H1 (cell line): ENCODE results near the gene ABCC6. TPM values are rescaled to one million over a fixed set of nuclear protein-coding genes. Genes with fewer than 3 reads are reported as not detected.

Experiments used
- CTCF ChIA-PET: fragments of 300-600 bp; sonication (Branson Sonifier 250); formaldehyde crosslinking; loops from one replicate; lab custom pipeline; 2021; ENCODE audit not compliant: partially characterized antibody; lab: Charles Lee
- POLR2A ChIA-PET: fragments of 300-600 bp; sonication (Branson Sonifier 250); formaldehyde crosslinking; loops from one replicate; lab custom pipeline; 2021; ENCODE audit warnings: inconsistent platforms; ENCODE audit not compliant: partially characterized antibody; lab: Charles Lee
- DNase-seq, 2 experiments: peaks; one replicate each; pipeline versions ENCODE4 v3.0.0 to v3.0.0-alpha.2; 2010 to 2022; ENCODE audit warnings: low spot score in 2 of 2, low read depth in 1 of 2, mixed read lengths in 1 of 2
- FAIRE-seq: peaks from 2 replicates; lab custom pipeline; 2011; peaks lifted over from hg19 to GRCh38; lab: Jason Lieb, UNC
- H2AFZ ChIP-seq: 2 replicates; pipeline ENCODE4 v1.8.1; 2012; ENCODE audit warnings: low read length, inconsistent platforms
- H2AK5ac ChIP-seq: 2 replicates; pipeline ENCODE4 v1.6.1; 2013; ENCODE audit warnings: low read depth, low read length
- H2BK120ac ChIP-seq: replicated peaks from 2 replicates; pipeline ENCODE3; 2013; ENCODE audit warnings: low read depth, low read length, inconsistent platforms
- H2BK12ac ChIP-seq: 2 replicates; pipeline ENCODE4 v1.6.1; 2013; ENCODE audit warnings: low read depth, low read length
- H2BK15ac ChIP-seq: 2 replicates; pipeline ENCODE4 v1.6.1; 2013; ENCODE audit warnings: low read length
- H2BK20ac ChIP-seq: 2 replicates; pipeline ENCODE4 v1.6.1; 2013; ENCODE audit warnings: low read length
- H2BK5ac ChIP-seq: 2 replicates; pipeline ENCODE4 v1.6.1; 2013; ENCODE audit warnings: low read depth, low read length
- H3K14ac ChIP-seq: 2 replicates; pipeline ENCODE4 v1.6.1; 2013; ENCODE audit warnings: inconsistent platforms; ENCODE audit not compliant: insufficient read length
- H3K18ac ChIP-seq: 2 replicates; pipeline ENCODE4 v1.6.1; 2013; ENCODE audit warnings: low read length; ENCODE audit errors: extremely low read depth
- H3K23ac ChIP-seq: 2 replicates; pipeline ENCODE4 v1.6.1; 2013; ENCODE audit warnings: inconsistent platforms; ENCODE audit not compliant: insufficient read length
- H3K23me2 ChIP-seq: 2 replicates; pipeline ENCODE4 v1.6.1; 2013; ENCODE audit warnings: low read depth, low read length
- H3K27ac ChIP-seq: 2 replicates; pipeline ENCODE4 v1.6.1; 2011; ENCODE audit warnings: low read depth, low read length, inconsistent platforms
- H3K27me3 ChIP-seq, 4 experiments: replicated peaks in 1 of 4; 1 replicate in 1 of 4; 2 replicates in 3 of 4; pipeline versions ENCODE4 v1.6.1 to v1.8.1; 2011 to 2013; ENCODE audit warnings: low read length in 3 of 4, mild to moderate bottlenecking in 3 of 4, inconsistent platforms in 2 of 4, mixed read lengths in 2 of 4, moderate library complexity in 1 of 4; ENCODE audit not compliant: control insufficient read depth in 3 of 4, insufficient read depth in 3 of 4; ENCODE audit errors: extremely low read depth in 1 of 4
- H3K36me3 ChIP-seq, 4 experiments: 2 replicates each; pipeline versions ENCODE4 v1.6.1 to v1.8.1; 2011 to 2013; ENCODE audit warnings: mild to moderate bottlenecking in 4 of 4, low read length in 3 of 4, moderate library complexity in 2 of 4, control low read depth in 1 of 4, inconsistent platforms in 1 of 4; ENCODE audit not compliant: insufficient read depth in 4 of 4, control insufficient read depth in 2 of 4
- H3K4ac ChIP-seq: replicated peaks from 2 replicates; pipeline ENCODE3; 2013; ENCODE audit warnings: low read length, low read depth, mixed read lengths, inconsistent platforms; ENCODE audit not compliant: insufficient read length
- H3K4me1 ChIP-seq, 4 experiments: replicated peaks in 1 of 4; 1 replicate in 1 of 4; 2 replicates in 3 of 4; pipeline versions ENCODE4 v1.6.1 to v1.8.1; 2011 to 2013; ENCODE audit warnings: low read length in 3 of 4, inconsistent platforms in 2 of 4, mixed read lengths in 1 of 4; ENCODE audit not compliant: insufficient read depth in 4 of 4, control insufficient read depth in 3 of 4
- H3K4me2 ChIP-seq, 2 experiments: 2 replicates each; pipeline versions ENCODE4 v1.6.1 to v1.8.1; 2011 to 2013; ENCODE audit warnings: low read depth in 2 of 2, low read length in 2 of 2, control low read depth in 1 of 2, inconsistent platforms in 1 of 2, mild to moderate bottlenecking in 1 of 2; ENCODE audit not compliant: insufficient read depth in 1 of 2
- H3K4me3 ChIP-seq, 4 experiments: fragments of 200-600, 300-600 bp in 1 of 4; sonication (generic), shearing (Covaris generic), sonication (Bioruptor Twin) in 1 of 4; 2 replicates each; pipeline versions ENCODE4 v1.5.1 to v1.8.1; 2011 to 2016; ENCODE audit warnings: low read length in 4 of 4, low read depth in 3 of 4, control low read depth in 2 of 4, inconsistent platforms in 2 of 4, mild to moderate bottlenecking in 2 of 4, mixed read lengths in 1 of 4, moderate library complexity in 1 of 4; ENCODE audit not compliant: insufficient read depth in 2 of 4; ENCODE audit errors: extremely low read depth in 1 of 4
- H3K56ac ChIP-seq: replicated peaks from 2 replicates; pipeline ENCODE3; 2013; ENCODE audit warnings: low read depth, mild to moderate bottlenecking, mixed read lengths, low read length, inconsistent platforms; ENCODE audit not compliant: insufficient read length
- H3K79me1 ChIP-seq: 2 replicates; pipeline ENCODE4 v1.6.1; 2013; ENCODE audit warnings: low read depth, low read length, control low read depth
- H3K79me2 ChIP-seq, 2 experiments: 2 replicates each; pipeline versions ENCODE4 v1.6.1 to v1.8.1; 2012 to 2013; ENCODE audit warnings: low read length in 2 of 2, mild to moderate bottlenecking in 2 of 2, inconsistent platforms in 1 of 2; ENCODE audit not compliant: insufficient read depth in 2 of 2, control insufficient read depth in 1 of 2
- H3K9ac ChIP-seq, 4 experiments: replicated peaks in 1 of 4; 1 replicate in 1 of 4; 2 replicates in 3 of 4; pipeline versions ENCODE4 v1.6.1 to v1.8.1; 2011 to 2013; ENCODE audit warnings: low read depth in 3 of 4, low read length in 3 of 4, control low read depth in 2 of 4, mild to moderate bottlenecking in 2 of 4, moderate library complexity in 2 of 4, inconsistent platforms in 1 of 4; ENCODE audit errors: extremely low read depth in 1 of 4
- H3K9me3 ChIP-seq, 2 experiments: 2 replicates each; pipeline versions ENCODE4 v1.6.1 to v1.8.1; 2012 to 2013; ENCODE audit warnings: mild to moderate bottlenecking in 2 of 2, moderate library complexity in 2 of 2, control low read depth in 1 of 2, inconsistent platforms in 1 of 2, low read depth in 1 of 2, low read length in 1 of 2, mixed read lengths in 1 of 2; ENCODE audit not compliant: insufficient read depth in 2 of 2
- H4K20me1 ChIP-seq, 2 experiments: replicated peaks in 1 of 2; 2 replicates each; pipeline versions ENCODE3 to v1.8.1; 2011 to 2013; ENCODE audit warnings: inconsistent platforms in 2 of 2, low read length in 2 of 2, mild to moderate bottlenecking in 1 of 2; ENCODE audit not compliant: insufficient read depth in 2 of 2, control insufficient read depth in 1 of 2
- H4K5ac ChIP-seq: 2 replicates; pipeline ENCODE4 v1.6.1; 2013; ENCODE audit warnings: low read length, low read depth, mixed read lengths, inconsistent platforms; ENCODE audit not compliant: insufficient read length
- H4K8ac ChIP-seq: 2 replicates; pipeline ENCODE4 v1.8.0; 2013; ENCODE audit warnings: mild to moderate bottlenecking, moderate library complexity, low read length, inconsistent platforms; ENCODE audit not compliant: insufficient read depth; ENCODE audit errors: extremely low read depth
- H4K91ac ChIP-seq: replicated peaks from 2 replicates; pipeline ENCODE3; 2013; ENCODE audit warnings: low read length, mixed read lengths, inconsistent platforms; ENCODE audit not compliant: insufficient read length
- BRCA1 ChIP-seq: IDR thresholded peaks from 2 replicates; pipeline ENCODE4 v1.6.1; 2012; ENCODE audit warnings: low read depth, low read length, improper control_type of control experiment
- EGR1 ChIP-seq: IDR thresholded peaks from 2 replicates; pipeline ENCODE4 v1.6.1; 2011; ENCODE audit warnings: low read depth, low read length, borderline replicate concordance
- GABPA ChIP-seq: IDR thresholded peaks from 2 replicates; pipeline ENCODE4 v1.6.1; 2011; ENCODE audit warnings: mild to moderate bottlenecking, low read length, moderate library complexity, borderline replicate concordance; ENCODE audit not compliant: insufficient read depth
- KDM5A ChIP-seq: fragments of 200-600 bp; IDR thresholded peaks from 2 replicates; pipeline ENCODE4 v1.7.1; 2012; ENCODE audit warnings: mild to moderate bottlenecking, low read length, inconsistent platforms, mixed read lengths
- WGBS, 2 experiments: shearing (Covaris generic) in 1 of 2; methylation state at CpG; one replicate each; pipeline versions ENCODE4 v1.1.6 to v1.1.7; 2013 to 2015; ENCODE audit warnings: low lambda C conversion rate in 2 of 2, mixed read lengths in 2 of 2, inconsistent platforms in 1 of 2, low coverage in 1 of 2, missing lambda C conversion rate in 1 of 2; ENCODE audit not compliant: insufficient replicate concordance in 2 of 2, insufficient coverage in 1 of 2, insufficient read length in 1 of 2; ENCODE audit errors: extremely low coverage in 1 of 2, missing lambda C conversion rate in 1 of 2; 5-methylcytosine and 5-hydroxymethylcytosine counted together
- polyA plus RNA-seq, 7 experiments: library from polyadenylated mRNA; depleted of rRNA in 3 of 7; stranded (reverse) in 5 of 7; unstranded in 2 of 7; fragments of >200 nt in 5 of 7; fragments of 200-250 nt in 2 of 7; gene quantifications; 1 replicate in 5 of 7; 2 replicates in 1 of 7; 4 replicates in 1 of 7; pipeline versions ENCODE4 v1.2.1 to v1.2.3, GENCODE V29; 2011 to 2013; ENCODE audit warnings: missing spikeins in 2 of 7, mixed read lengths in 2 of 7
- total RNA-seq: library from RNA; stranded (reverse); fragmentation: NEBNext Ultra II Directional; extraction: Animal tissue kit (Norgen Biotek cat#: 25700); gene quantifications from 2 replicates; pipeline ENCODE4 v1.2.1, GENCODE V29; 2021
- TF ChIP-seq, protein P1 (sequence below): IDR thresholded peaks from 2 replicates; pipeline ENCODE4 v1.6.1; 2012; ENCODE audit warnings: inconsistent platforms

ABCC6 gene
- total and polyA plus RNA-seq, 2 of the 8 experiments (the other 6 are each of a cell fraction or from before 2014, with no cell fraction given): 1.6 to 1.8 TPM

DNA sequence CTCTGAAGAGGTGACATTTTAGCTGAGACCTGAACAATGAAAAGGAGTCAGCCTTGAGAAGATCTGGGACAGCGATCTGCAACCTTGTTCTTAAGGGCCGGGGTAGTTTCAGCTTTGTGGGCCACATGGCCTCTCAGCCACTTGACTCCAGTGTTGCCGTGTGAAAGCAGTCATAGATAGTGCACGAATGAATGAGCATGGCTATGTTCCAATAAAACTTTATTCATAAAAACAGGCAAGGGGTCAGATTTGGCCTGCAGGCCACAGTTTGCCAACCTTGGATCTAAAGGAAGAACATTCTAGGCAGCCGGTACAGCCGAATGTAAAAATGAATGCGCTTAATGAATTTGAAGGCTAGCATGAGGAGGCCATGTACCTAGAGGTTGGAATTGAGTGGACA is 83.5 kb downstream of the ABCC6 start:
- Histone ChIP-seq H2BK12ac (no peak overlapping the region), H2BK20ac (no peak overlapping the region), H3K9me3 (no peaks in the 10 kb centered on the region), H3K79me1 (no peaks in the 10 kb centered on the region; the same call in 1 of the 2 replicates), H3K27ac (no peak overlapping the region), H3K9ac (no peak overlapping the region), H3K4me3 (no peak overlapping the region)
- no peak for DNase-seq
- no peak for FAIRE-seq
- TF ChIP-seq, protein P1, sequence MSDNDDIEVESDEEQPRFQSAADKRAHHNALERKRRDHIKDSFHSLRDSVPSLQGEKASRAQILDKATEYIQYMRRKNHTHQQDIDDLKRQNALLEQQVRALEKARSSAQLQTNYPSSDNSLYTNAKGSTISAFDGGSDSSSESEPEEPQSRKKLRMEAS: no peak
- no peak for TF ChIP-seq GABPA
- TF ChIP-seq KDM5A: no peak
- TF ChIP-seq BRCA1: no peak
- TF ChIP-seq EGR1: no peak
- TF ChIP-seq, all 59 proteins: peak for 0
- Histone ChIP-seq H2AK5ac (no peak overlapping the region), H2AFZ (no peak overlapping the region), H3K56ac (no peak overlapping the region), H3K18ac (no peak overlapping the region), H2BK120ac (no peak overlapping the region), H4K20me1 (peaks cover 0 to 7% of the 10 kb centered on the region in 2 experiments), H4K8ac (no peak overlapping the region; the same call in 1 of the 2 replicates), H3K79me2 (no peaks in the 10 kb centered on the region), H3K27me3 (no peaks in the 10 kb centered on the region), H2BK5ac (no peak overlapping the region), H3K36me3 (peaks cover 18 to 74% (median 44%) of the 10 kb centered on the region in 4 experiments), H3K4me2 (no peak overlapping the region), H3K23me2 (no peaks in the 10 kb centered on the region), H3K4ac (no peak overlapping the region), H4K5ac (no peak overlapping the region), H3K23ac (no peak overlapping the region), H4K91ac (no peak overlapping the region), H3K4me1 (no peaks in the 10 kb centered on the region; a peak in 1 of 7 replicates), H3K14ac (no peak overlapping the region), H2BK15ac (no peak overlapping the region)
- 92% methylated on average over 7 of the region's 7 CpGs; no CpG with 5 or more reads in 1 of the 2 experiments for WGBS, 2 experiments
- ChIA-PET CTCF (interaction anchor here (0.6 kb wide), 1 partner anchor 337 kb away, joined by 3 read pairs; no protein-coding TSS in a partner anchor), POLR2A (no interaction called here)
